MCF 10A (cell line): ENCODE data around the gene MPZL3. TPM values are rescaled to one million over a fixed set of nuclear protein-coding genes. Genes with fewer than 3 reads are reported as not detected.
A peak's percentile ranks its signal among the peaks of the same experiment; 100 is the strongest.

ENCODE experiments used
- BruUV-seq: library from RNA; stranded (reverse); fragments of 400-500 nt; replicated peaks from 2 replicates; lab custom pipeline; 2021; lab: Mats Ljungman, UMichigan
- CTCF ChIA-PET: fragments of 300-600 bp; sonication (Branson Sonifier 250); formaldehyde crosslinking; extraction: SDS; loops from one replicate; lab custom pipeline; 2021; ENCODE audit warnings: antibody characterized with exemption, inconsistent platforms; lab: Yijun Ruan, JAX
- POLR2A ChIA-PET: fragments of 300-600, 350-650 bp; sonication (Branson Sonifier 250); formaldehyde crosslinking; extraction: SDS; loops from one replicate; lab custom pipeline; 2020; ENCODE audit warnings: antibody characterized with exemption, inconsistent platforms; lab: Yijun Ruan, JAX
- DNase-seq: peaks from one replicate; pipeline ENCODE4 v3.0.0-alpha.2; 2018; ENCODE audit not compliant: unreplicated experiment
- H3K27ac Mint-ChIP-seq: one replicate; pipeline ENCODE4 v1.8.0; 2022; ENCODE audit warnings: mild to moderate bottlenecking, low read depth, mixed read lengths; ENCODE audit not compliant: unreplicated experiment
- H3K27me3 Mint-ChIP-seq: one replicate; pipeline ENCODE4 v1.8.0; 2022; ENCODE audit warnings: mixed read lengths; ENCODE audit not compliant: insufficient read depth, unreplicated experiment
- H3K36me3 Mint-ChIP-seq: one replicate; pipeline ENCODE4 v1.8.0; 2022; ENCODE audit warnings: mild to moderate bottlenecking, moderate library complexity, mixed read lengths; ENCODE audit not compliant: insufficient read depth, unreplicated experiment
- H3K4me1 Mint-ChIP-seq: one replicate; pipeline ENCODE4 v1.8.0; 2022; ENCODE audit warnings: mixed read lengths; ENCODE audit not compliant: insufficient read depth, unreplicated experiment
- H3K4me3 Mint-ChIP-seq: one replicate; pipeline ENCODE4 v1.8.0; 2022; ENCODE audit warnings: mild to moderate bottlenecking, moderate library complexity, mixed read lengths; ENCODE audit not compliant: unreplicated experiment
- H3K9me3 Mint-ChIP-seq: one replicate; pipeline ENCODE4 v1.8.0; 2022; ENCODE audit warnings: mixed read lengths; ENCODE audit not compliant: unreplicated experiment
- intact Hi-C: fragments of 100-400 bp; cut with micrococcal nuclease; formaldehyde crosslinking; loops from 2 replicates; pipeline ENCODE4 v1.14.1; 2022
- total RNA-seq: library from RNA; stranded (reverse); gene quantifications from 2 replicates; pipeline ENCODE4 v1.2.3, GENCODE V29; 2022
- TF ChIP-seq, protein P1 (sequence below): fragments of 200-600 bp; IDR thresholded peaks from one replicate; pipeline ENCODE4 v1.8.0; 2022; ENCODE audit warnings: antibody characterized with exemption, mild to moderate bottlenecking; ENCODE audit not compliant: unreplicated experiment

MPZL3 gene
- total RNA-seq, 1 experiment from 2014 or later, result 11.9 TPM

DNA sequence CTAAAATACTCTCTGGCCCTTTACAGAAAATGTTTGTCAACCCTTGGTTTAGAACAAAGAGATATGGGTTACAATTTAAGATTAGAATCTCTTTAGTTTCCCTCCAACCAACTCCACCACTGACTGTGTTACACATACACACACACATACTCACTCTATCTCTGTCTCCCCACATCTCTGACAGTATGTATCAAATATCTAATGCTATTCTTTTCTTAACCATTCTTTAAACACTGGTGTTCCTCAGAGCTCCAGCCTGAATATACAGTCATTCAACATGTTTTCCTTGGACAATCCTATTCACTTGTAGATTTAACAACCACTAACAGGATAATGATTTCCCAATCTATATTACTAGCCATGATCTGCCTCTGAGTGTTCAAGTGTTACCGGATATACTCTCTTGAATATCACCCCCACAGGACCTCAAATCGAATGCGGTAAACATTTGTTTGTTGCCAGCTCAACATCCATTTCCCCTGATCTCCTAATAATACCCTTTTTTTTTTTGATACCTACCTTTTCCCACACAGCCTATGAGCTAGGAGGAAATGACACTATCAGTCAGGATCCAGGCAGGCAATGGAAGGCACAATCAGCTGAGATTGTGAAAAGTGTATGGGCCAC, 6.1 kb downstream of the MPZL3 start:
- Mint-ChIP-seq H3K36me3 (no peaks in the 10 kb centered on the region), H3K27me3 (no peaks in the 10 kb centered on the region), H3K27ac (no peak overlapping the region), H3K4me1 (peaks cover 29% of the 10 kb centered on the region), H3K9me3 (no peaks in the 10 kb centered on the region), H3K4me3 (no peak overlapping the region)
- CTCF ChIA-PET, result interaction anchor here (0.7 to 2.9 kb wide), 2 partner anchors 48 to 76 kb away, joined by 3 to 18 read pairs; no protein-coding TSS in a partner anchor
- POLR2A ChIA-PET, result interaction anchor here (0.9 to 2.8 kb wide), 2 partner anchors 19 to 48 kb away, joined by 5 to 17 read pairs; partner anchors contain the start of gene MPZL2
- no peak for DNase-seq
- no TSS peak for BruUV-seq
- intact Hi-C loops, result no loop called here
- TF ChIP-seq, protein P1, sequence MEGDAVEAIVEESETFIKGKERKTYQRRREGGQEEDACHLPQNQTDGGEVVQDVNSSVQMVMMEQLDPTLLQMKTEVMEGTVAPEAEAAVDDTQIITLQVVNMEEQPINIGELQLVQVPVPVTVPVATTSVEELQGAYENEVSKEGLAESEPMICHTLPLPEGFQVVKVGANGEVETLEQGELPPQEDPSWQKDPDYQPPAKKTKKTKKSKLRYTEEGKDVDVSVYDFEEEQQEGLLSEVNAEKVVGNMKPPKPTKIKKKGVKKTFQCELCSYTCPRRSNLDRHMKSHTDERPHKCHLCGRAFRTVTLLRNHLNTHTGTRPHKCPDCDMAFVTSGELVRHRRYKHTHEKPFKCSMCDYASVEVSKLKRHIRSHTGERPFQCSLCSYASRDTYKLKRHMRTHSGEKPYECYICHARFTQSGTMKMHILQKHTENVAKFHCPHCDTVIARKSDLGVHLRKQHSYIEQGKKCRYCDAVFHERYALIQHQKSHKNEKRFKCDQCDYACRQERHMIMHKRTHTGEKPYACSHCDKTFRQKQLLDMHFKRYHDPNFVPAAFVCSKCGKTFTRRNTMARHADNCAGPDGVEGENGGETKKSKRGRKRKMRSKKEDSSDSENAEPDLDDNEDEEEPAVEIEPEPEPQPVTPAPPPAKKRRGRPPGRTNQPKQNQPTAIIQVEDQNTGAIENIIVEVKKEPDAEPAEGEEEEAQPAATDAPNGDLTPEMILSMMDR, result no peak

DNA sequence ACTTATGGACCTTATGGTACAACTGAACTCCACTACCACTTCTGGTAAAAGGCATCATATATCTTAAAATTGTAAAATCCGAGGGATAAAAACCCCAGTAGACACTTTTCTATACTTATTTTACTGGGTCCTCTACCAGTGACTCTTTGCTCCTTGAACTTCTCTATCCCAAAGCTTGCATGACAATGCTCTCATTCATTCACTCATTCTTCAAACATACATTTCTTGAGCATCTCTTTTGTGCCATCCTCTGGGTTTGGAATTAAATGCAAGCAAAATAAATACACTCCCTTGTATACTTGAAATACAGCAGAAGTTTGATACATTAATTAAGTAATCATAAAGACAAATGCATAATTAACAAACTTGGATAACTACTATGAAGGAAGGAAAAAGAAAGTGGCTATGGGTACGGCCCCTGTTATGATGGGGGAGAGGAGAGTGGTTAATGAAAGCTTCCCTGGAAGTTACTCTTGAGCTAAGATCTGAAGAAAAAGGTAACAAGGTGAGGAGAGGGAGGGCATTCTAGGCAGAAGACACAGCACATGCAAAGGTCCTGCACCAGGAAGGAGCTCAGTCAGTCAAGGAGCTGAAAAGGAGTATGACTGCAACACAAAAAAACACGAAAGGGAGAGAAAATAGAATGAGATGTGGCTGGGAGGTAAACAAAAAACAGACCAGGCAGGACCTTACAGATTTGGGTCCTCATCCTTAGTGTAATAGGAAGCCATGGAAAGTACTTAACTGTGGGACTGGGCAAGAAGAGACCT, 8.0 kb downstream of the MPZL3 start:
- Mint-ChIP-seq H3K36me3 (no peaks in the 10 kb centered on the region), H3K4me1 (peaks cover 30% of the 10 kb centered on the region), H3K9me3 (no peaks in the 10 kb centered on the region), H3K27ac (no peak overlapping the region), H3K4me3 (no peak overlapping the region), H3K27me3 (no peaks in the 10 kb centered on the region)
- CTCF ChIA-PET, result interaction anchor here (0.7 to 1.0 kb wide), 3 partner anchors 46 to 142 kb away, joined by 3 to 4 read pairs (median 4); no protein-coding TSS in a partner anchor
- TF ChIP-seq, protein P1, result no peak
- intact Hi-C loops, result no loop called here
- POLR2A ChIA-PET, result interaction anchor here (0.7 to 1.1 kb wide), 2 partner anchors 20 to 379 kb away, joined by 4 to 6 read pairs; partner anchors contain the start of gene MPZL2
- DNase-seq, result no peak
- BruUV-seq, result no TSS peak

DNA sequence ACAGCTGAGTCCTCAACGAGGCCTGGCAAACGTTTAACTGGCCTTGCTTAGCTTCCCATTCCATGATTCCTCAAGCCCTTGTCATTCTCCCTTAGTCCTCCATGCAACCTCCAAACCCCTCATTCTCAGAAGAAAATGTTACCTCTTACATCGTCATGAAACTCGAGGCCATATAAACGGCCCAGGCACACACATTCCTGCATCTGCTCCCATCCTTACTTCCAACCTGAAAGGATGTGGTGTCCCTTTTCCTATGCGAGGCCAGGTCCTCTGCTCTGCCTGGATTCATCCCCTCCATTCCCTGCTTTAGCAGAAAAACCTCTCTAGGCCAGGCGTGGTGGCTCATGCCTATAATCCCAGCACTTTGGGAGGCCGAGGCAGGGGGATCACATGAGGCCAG, 9.0 kb downstream of the MPZL3 start:
- no peaks in the 10 kb centered on the region for H3K27me3 Mint-ChIP-seq
- ChIA-PET CTCF (interaction anchor here (0.7 to 2.3 kb wide), 2 partner anchors 20 to 48 kb away, joined by 3 to 6 read pairs; no protein-coding TSS in a partner anchor), POLR2A (interaction anchor here (1.0 to 4.9 kb wide), 3 partner anchors 9 to 116 kb away, joined by 3 to 39 read pairs (median 30); partner anchors contain the start of genes MPZL2, MPZL3 and UBE4A)
- no peak for DNase-seq
- intact Hi-C loops, result no loop called here
- no peak overlapping the region for H3K27ac Mint-ChIP-seq
- peaks cover 30% of the 10 kb centered on the region for H3K4me1 Mint-ChIP-seq
- no peak overlapping the region for H3K4me3 Mint-ChIP-seq
- TF ChIP-seq, protein P1, result no peak
- H3K36me3 Mint-ChIP-seq, result peaks cover 8% of the 10 kb centered on the region
- no TSS peak for BruUV-seq
- H3K9me3 Mint-ChIP-seq, result no peaks in the 10 kb centered on the region

- Mint-ChIP-seq H3K4me3 (peak overlapping the region; percentile 35), H3K27ac (peak overlapping the region; percentile 70)
Measured at GRCh38 chr11:118241764-118242098, 10.4 kb downstream of the MPZL3 start.

More at GRCh38 chr11:118241764-118242098, 10.4 kb downstream of the MPZL3 start:
- ChIA-PET CTCF (interaction anchor here (0.5 to 2.3 kb wide), 7 partner anchors 10 to 49 kb away, joined by 3 to 13 read pairs (median 3); partner anchors contain the start of genes MPZL2 and MPZL3), POLR2A (interaction anchor here (0.7 to 4.9 kb wide), 8 partner anchors 10 to 52 kb away, joined by 3 to 39 read pairs (median 4); partner anchors contain the start of genes MPZL2 and MPZL3)
- no peak for DNase-seq
- Mint-ChIP-seq H3K4me1 (peaks cover 25% of the 10 kb centered on the region), H3K9me3 (no peaks in the 10 kb centered on the region), H3K27me3 (no peaks in the 10 kb centered on the region), H3K36me3 (peaks cover 19% of the 10 kb centered on the region)
- no TSS peak for BruUV-seq
- TF ChIP-seq, protein P1, result no peak
- intact Hi-C loops, result no loop called here
